Activated CD4-positive, alpha-beta T cell treated with anti-CD3 and anti-CD28 coated beads for 36 hours (primary cell): Measurements from ENCODE around the gene TUSC2. TPM values are rescaled to one million over a fixed set of nuclear protein-coding genes. Genes with fewer than 3 reads are reported as not detected.

Source experiments
- total RNA-seq, 2 experiments: library from RNA; stranded (reverse); gene quantifications; one replicate each; pipeline ENCODE4 v1.2.3, GENCODE V29; 2021

The TUSC2 gene
- total RNA-seq, 2 experiments from 2014 or later: 15.0 to 17.1 TPM

Other genes with a start within 250 kb of the TUSC2 start
- gene RBM5, start 239.3 kb downstream of the TUSC2 start, total RNA-seq: 100 to 1,000 TPM; 118 to 131 TPM
- gene SEMA3F, start 172.9 kb downstream of the TUSC2 start, total RNA-seq: under 1 TPM; 0.25 to 0.46 TPM
- under 1 TPM in 1 of 2 experiments, not detected in 1; 0.14 TPM for gene GNAT1, start 136.6 kb downstream of the TUSC2 start, total RNA-seq
- gene SLC38A3, start 123.0 kb downstream of the TUSC2 start, total RNA-seq: under 1 TPM in 1 of 2 experiments, not detected in 1; 0.12 TPM
- 100 to 1,000 TPM; 280 to 341 TPM for gene GNAI2, start 92.0 kb downstream of the TUSC2 start, total RNA-seq
- 1 to 10 TPM; 1.6 to 2.1 TPM for gene SEMA3B, start 59.1 kb downstream of the TUSC2 start, total RNA-seq
- not detected for gene LSMEM2, start 49.1 kb downstream of the TUSC2 start, total RNA-seq
- 100 to 1,000 TPM; 100 to 125 TPM for gene IFRD2, start 35.8 kb downstream of the TUSC2 start, total RNA-seq
- 1 to 10 TPM; 4.5 to 5.4 TPM for gene HYAL3, start 28.8 kb downstream of the TUSC2 start, total RNA-seq
- gene NAA80, start 28.8 kb downstream of the TUSC2 start, total RNA-seq: 10 to 100 TPM; 17.6 to 18.7 TPM
- gene HYAL1, start 24.6 kb downstream of the TUSC2 start, total RNA-seq: under 1 TPM in 1 of 2 experiments, not detected in 1; 0.37 TPM
- 1 to 10 TPM; 4.7 to 5.1 TPM for gene HYAL2, start 5.5 kb downstream of the TUSC2 start, total RNA-seq
- 10 to 100 TPM; 30.8 to 50.7 TPM for gene RASSF1, start 12.6 kb upstream of the TUSC2 start, total RNA-seq
- 1 to 10 TPM; 1.0 to 1.3 TPM for gene ZMYND10, start 17.5 kb upstream of the TUSC2 start, total RNA-seq
- gene NPRL2, start 22.6 kb upstream of the TUSC2 start, total RNA-seq: 10 to 100 TPM; 42.5 to 43.0 TPM
- 10 to 100 TPM; 10.3 to 14.3 TPM for gene CYB561D2, start 22.6 kb upstream of the TUSC2 start, total RNA-seq
- gene TMEM115, start 31.3 kb upstream of the TUSC2 start, total RNA-seq: 10 to 100 TPM; 13.1 to 16.1 TPM
- 1 to 10 TPM; 1.1 to 1.5 TPM for gene CACNA2D2, start 175.4 kb upstream of the TUSC2 start, total RNA-seq
- gene C3orf18, start 239.5 kb upstream of the TUSC2 start, total RNA-seq: 10 to 100 TPM; 31.7 to 31.9 TPM
- gene HEMK1, start 241.3 kb upstream of the TUSC2 start, total RNA-seq: 10 to 100 TPM; 61.6 to 77.7 TPM